Measurements from ENCODE around the gene PPM1L. TPM values are rescaled to one million over a fixed set of nuclear protein-coding genes. Genes with fewer than 3 reads are reported as not detected.
A peak's percentile ranks its signal among the peaks of the same experiment; 100 is the strongest.

Gene PPM1L
- total RNA-seq, 4 donors from 2014 or later: 30.8 to 88.1 (median 52.7) TPM

GRCh38 chr3:160852856-160853255 lies 96.8 kb downstream of the PPM1L start:
- Histone ChIP-seq H3K4me3 (no peak overlapping the region), H3K27ac (replicated peaks in 1 of 4) (no peak overlapping the region), H3K27me3 (no peaks in the 10 kb centered on the region), H3K36me3 (no peaks in the 10 kb centered on the region), H3K4me1 (peaks cover 0 to 7% (median 0%) of the 10 kb centered on the region in 4 donors), H3K9me3 (no peaks in the 10 kb centered on the region)
- TF ChIP-seq, protein P1, sequence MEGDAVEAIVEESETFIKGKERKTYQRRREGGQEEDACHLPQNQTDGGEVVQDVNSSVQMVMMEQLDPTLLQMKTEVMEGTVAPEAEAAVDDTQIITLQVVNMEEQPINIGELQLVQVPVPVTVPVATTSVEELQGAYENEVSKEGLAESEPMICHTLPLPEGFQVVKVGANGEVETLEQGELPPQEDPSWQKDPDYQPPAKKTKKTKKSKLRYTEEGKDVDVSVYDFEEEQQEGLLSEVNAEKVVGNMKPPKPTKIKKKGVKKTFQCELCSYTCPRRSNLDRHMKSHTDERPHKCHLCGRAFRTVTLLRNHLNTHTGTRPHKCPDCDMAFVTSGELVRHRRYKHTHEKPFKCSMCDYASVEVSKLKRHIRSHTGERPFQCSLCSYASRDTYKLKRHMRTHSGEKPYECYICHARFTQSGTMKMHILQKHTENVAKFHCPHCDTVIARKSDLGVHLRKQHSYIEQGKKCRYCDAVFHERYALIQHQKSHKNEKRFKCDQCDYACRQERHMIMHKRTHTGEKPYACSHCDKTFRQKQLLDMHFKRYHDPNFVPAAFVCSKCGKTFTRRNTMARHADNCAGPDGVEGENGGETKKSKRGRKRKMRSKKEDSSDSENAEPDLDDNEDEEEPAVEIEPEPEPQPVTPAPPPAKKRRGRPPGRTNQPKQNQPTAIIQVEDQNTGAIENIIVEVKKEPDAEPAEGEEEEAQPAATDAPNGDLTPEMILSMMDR (IDR thresholded peaks at IDR 0.05): no peak
- TF ChIP-seq POLR2AphosphoS5 (IDR thresholded peaks at IDR 0.05): no peak
- TF ChIP-seq POLR2A (IDR thresholded peaks at IDR 0.05; ENCODE audit: low read depth): no peak
- TF ChIP-seq EP300 (IDR thresholded peaks at IDR 0.05): no peak
- intact Hi-C loops (cut with DNase I): no loop called here
- DNase-seq (ENCODE audit: extremely low spot score): no peak
- 92% methylated on average over 2 of the region's 2 CpGs for WGBS

DNA sequence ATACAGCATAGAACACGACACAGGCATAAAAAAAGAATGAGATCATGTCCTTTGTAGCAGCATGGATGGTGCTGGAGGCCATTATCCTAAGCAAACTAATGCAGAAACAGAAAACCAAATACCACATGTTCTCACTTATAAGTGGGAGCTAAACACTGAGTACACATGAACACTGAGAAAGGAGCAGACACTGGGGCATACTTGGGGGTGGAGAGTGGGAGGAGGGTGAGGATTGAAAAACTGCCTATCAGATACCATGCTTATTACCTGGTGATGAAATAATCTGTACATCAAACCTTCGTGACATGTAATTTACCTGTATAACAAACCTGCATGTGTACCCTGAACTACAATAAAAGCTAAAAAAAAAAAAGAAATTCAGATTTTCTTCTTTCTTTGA lies 100.4 kb downstream of the PPM1L start:
- DNase-seq (ENCODE audit: extremely low spot score): no peak
- Histone ChIP-seq H3K27me3 (no peaks in the 10 kb centered on the region), H3K27ac (replicated peaks in 1 of 4) (no peak overlapping the region), H3K9me3 (no peaks in the 10 kb centered on the region), H3K4me3 (no peak overlapping the region), H3K36me3 (no peaks in the 10 kb centered on the region), H3K4me1 (peaks cover 0 to 8% (median 0%) of the 10 kb centered on the region in 4 donors)
- 90% methylated on average over 2 of the region's 2 CpGs for WGBS
- intact Hi-C loops (cut with DNase I): no loop called here
- TF ChIP-seq, protein P1 (IDR thresholded peaks at IDR 0.05): no peak
- no peak for TF ChIP-seq EP300 (IDR thresholded peaks at IDR 0.05)
- no peak for TF ChIP-seq POLR2A (IDR thresholded peaks at IDR 0.05; ENCODE audit: low read depth)

GRCh38 chr3:160857476-160858119 lies 101.6 kb downstream of the PPM1L start:
- 84% methylated on average over 2 of the region's 2 CpGs for WGBS
- TF ChIP-seq EP300 (IDR thresholded peaks at IDR 0.05): no peak
- no peak for TF ChIP-seq POLR2A (IDR thresholded peaks at IDR 0.05; ENCODE audit: low read depth)
- TF ChIP-seq POLR2AphosphoS5 (IDR thresholded peaks at IDR 0.05): no peak
- TF ChIP-seq, protein P1 (IDR thresholded peaks at IDR 0.05): no peak
- DNase-seq (ENCODE audit: extremely low spot score): no peak
- Histone ChIP-seq H3K27ac (replicated peaks in 1 of 4) (no peak overlapping the region), H3K27me3 (no peaks in the 10 kb centered on the region), H3K9me3 (no peaks in the 10 kb centered on the region), H3K4me3 (no peak overlapping the region), H3K36me3 (no peaks in the 10 kb centered on the region), H3K4me1 (peaks cover 0 to 8% (median 0%) of the 10 kb centered on the region in 4 donors)
- intact Hi-C loops (cut with DNase I): no loop called here

GRCh38 chr3:160860346-160860745 lies 104.3 kb downstream of the PPM1L start:
- Histone ChIP-seq H3K27ac (replicated peaks in 1 of 4) (no peak overlapping the region), H3K4me1 (peaks cover 0 to 8% (median 0%) of the 10 kb centered on the region in 4 donors), H3K4me3 (no peak overlapping the region), H3K36me3 (no peaks in the 10 kb centered on the region), H3K27me3 (no peaks in the 10 kb centered on the region), H3K9me3 (no peaks in the 10 kb centered on the region)
- intact Hi-C loops (cut with DNase I): no loop called here
- 42% methylated on average over 1 of the region's 1 CpG for WGBS
- DNase-seq (ENCODE audit: extremely low spot score): no peak
- TF ChIP-seq POLR2A (IDR thresholded peaks at IDR 0.05; ENCODE audit: low read depth) (no peak), EP300 (IDR thresholded peaks at IDR 0.05) (no peak), POLR2AphosphoS5 (IDR thresholded peaks at IDR 0.05) (no peak)
- TF ChIP-seq, protein P1 (IDR thresholded peaks at IDR 0.05): no peak

DNA sequence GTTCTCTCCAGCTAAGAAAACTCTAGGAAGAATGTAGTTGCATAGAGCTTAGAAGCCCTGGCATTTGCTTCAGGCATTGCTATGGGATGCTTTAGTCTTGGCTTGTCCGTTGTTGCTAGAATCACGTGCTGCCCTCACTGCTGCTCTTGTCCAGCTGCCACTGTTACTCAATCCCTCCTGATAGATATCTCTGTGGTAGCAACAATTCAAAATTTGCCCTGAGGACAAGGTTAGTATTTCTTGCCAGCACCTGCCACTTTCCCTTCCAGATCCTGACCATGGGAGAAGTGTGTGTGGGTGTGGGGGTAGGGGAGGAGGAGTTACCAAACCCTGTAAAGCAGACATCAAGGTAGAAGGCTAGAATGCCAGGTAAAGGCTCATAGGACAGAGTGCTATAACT lies 113.8 kb downstream of the PPM1L start:
- WGBS: 81% methylated on average over 2 of the region's 2 CpGs
- intact Hi-C loops (cut with DNase I): no loop called here
- TF ChIP-seq POLR2A (IDR thresholded peaks at IDR 0.05; ENCODE audit: low read depth) (no peak), POLR2AphosphoS5 (IDR thresholded peaks at IDR 0.05) (no peak), EP300 (IDR thresholded peaks at IDR 0.05) (no peak)
- TF ChIP-seq, protein P1 (IDR thresholded peaks at IDR 0.05): no peak
- Histone ChIP-seq H3K36me3 (no peaks in the 10 kb centered on the region), H3K27me3 (no peaks in the 10 kb centered on the region), H3K4me1 (peaks cover 5 to 40% (median 21%) of the 10 kb centered on the region in 4 donors), H3K9me3 (no peaks in the 10 kb centered on the region), H3K4me3 (no peak overlapping the region), H3K27ac (replicated peaks in 1 of 4) (peak overlapping the region; percentile 9 to 36 (median 18))
- no peak for DNase-seq (ENCODE audit: extremely low spot score)
